ENCODE results near the gene GPR32.

GRCh38 chr19:50797781-50798658, 27.8 kb downstream of the GPR32 start:
- TF ChIP-seq CTCF (IDR thresholded peaks at IDR 0.05) (no peak), ZFX (IDR thresholded peaks at IDR 0.05; ENCODE audit: borderline replicate concordance) (no peak)
